Measurements from ENCODE around the gene XDH.
A peak's percentile ranks its signal among the peaks of the same experiment; 100 is the strongest.

The XDH gene

DNA sequence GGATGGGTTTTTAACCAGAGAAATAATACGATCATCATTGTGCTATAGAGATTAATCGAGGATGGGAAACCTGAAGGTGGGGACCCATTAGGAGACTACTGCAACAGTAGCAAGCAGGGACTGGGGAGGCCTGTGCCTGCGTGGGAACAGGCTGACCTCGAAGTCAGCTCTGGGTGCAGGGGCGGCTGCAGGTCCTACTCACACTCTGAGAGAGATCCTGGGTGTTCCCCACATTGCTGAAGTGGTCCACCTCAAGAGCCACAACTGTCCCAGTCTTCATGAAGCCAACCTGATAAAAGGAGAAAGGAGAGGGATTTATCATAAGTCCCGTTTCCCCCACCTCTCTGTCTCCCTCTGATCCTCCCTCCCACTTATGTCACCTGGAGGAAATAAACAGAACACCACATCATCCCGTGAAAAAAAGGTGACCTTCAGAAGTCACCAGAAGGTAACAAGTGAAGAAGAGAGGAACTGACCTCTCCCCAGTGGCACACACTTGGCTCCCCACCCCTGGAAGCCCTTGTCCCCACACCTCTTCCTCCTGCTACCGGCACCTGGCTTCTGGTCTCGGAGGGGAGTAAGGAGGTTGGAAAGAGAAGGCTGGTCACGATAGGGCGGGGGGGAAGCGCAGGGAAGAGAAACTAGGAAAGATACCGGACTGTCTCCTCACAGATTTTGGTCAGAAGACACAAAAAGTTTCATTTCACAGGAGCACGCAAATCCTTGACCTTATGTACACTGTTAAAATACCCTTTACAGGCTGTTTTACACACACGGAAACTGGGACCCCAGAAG, 50.4 kb downstream of the XDH start:
- no peak for DNase-seq

DNA sequence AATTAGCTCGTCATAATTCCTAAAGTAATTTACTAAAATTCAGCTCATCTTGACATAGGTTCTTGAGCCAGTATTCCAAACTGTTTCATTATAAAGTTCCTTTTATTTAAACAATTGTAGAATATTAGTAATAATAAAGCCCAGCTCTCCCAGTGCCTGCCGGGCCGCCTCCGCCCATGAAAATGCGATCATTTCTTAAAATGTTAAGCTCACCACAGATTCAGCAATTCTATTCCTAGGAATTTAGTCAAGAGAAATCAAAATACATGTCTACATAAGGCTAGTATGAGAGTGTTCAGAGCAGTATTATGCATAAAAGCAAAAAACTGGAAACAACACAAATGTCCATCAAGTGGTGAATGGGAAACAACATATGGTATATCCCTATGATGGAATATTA, 52.0 kb downstream of the XDH start:
- no peak for DNase-seq

DNA sequence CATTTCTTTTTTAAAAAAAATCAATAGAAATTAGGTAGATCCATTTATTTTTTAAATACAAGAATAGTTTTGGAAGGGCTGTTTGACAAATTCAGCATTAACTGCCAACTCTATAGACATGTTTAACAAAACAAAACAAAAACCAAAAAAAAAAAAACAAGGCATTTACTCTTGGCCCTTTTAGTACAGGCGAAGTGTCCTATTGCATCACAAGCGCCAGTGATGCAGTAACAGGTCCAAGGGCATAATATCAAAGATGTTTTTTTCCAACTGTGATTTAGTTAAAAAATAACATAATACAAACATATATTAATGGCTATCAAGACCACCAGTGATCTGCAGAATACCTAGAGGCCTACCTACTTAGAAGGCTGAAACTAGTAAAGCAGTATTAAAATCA, 55.3 kb downstream of the XDH start:
- DNase-seq: no peak

DNA sequence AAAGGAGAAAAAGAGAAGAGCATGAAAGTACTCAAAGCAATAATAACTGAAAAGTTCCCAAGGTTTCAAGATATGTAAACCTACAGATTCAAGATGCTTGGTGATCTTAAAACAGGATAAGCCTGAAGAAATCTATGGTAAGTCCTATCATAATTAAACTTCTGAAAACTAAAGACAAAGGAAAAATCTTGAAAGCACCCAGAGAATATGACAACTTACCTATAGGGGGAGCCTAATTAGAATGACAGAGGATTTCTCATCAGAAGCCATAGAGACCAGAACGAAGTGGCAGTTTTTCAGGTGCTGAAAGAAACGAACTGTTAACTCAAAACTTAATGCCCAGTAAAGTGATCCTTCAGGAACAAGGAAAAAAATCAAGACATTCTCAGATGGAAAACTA, 59.7 kb downstream of the XDH start:
- DNase-seq: no peak

DNA sequence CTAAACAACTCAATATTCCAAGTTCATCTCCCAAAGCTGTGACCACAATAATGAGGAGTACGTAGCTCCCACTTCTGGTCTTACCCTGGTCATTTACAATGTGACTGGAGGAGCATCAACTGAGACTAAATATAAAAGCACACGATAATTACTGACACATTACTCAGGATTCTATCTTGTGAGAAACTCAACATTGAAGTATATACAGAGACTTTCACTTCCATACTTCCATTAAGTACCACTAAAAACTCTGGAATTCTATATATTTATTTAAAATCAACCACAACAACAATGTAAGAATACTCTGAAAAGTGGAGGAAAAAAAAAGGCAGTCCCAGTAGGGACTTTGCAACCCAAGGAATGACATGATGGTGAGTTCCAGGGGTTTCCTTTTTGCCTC, 61.4 kb downstream of the XDH start:
- no peak for DNase-seq

DNA sequence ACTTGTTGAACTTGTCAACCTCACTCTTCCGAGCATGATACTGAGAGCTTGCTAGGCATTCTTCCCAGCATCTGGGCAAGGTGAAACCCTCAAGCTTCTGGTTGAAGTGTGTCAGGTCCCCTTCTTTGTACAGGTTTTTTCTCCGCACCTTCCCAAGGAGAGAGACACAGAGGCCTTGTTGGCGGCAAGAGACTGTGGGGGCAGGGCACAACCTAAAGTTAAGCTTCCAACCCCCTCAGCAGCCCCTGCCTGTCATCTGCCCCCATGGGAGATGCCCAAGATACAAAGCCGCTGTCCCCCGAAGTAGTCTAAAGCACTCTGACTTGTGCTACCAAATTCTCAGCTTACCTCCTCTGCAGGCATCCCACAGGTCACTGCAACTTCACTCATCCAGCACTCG, 64.9 kb downstream of the XDH start:
- no peak for DNase-seq

DNA sequence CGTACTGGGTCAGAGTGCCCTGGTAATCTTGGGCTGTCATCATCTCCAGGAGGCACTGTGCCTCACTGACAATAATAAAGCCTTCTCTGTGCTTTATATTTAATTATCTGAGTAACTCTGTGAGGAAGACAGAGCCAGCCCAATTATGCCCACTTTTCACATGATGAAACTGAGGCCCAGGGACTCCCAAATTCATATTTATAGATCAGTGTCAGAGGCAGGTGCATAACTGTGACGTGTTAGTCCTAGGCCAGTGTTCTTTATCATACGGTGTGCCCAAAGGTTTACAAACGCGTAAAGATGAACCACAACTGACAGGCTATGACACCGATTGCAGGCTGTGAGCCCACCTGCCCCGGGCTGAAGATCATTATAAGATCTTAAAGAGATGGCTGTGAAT, 65.4 kb downstream of the XDH start:
- no peak for DNase-seq

DNA sequence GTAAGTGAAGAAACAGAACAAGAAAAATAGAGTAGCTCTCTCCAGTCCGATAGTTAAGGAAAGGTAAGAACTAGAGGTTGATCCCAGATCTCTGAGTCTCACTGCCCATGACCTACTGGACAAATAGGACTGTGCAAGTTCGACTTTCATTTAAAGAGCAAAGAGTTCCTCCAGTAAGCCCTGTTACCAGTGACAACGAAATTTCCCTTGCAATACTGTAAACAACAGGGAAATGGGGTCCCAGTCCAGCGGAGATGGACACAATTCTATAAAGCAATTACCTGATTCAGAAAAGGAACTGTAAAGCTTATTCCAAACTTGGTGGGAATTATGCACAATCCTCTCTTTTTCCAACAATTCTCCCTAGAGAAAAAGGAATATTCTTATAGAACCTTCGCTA, 65.9 kb downstream of the XDH start:
- no peak for DNase-seq

DNA sequence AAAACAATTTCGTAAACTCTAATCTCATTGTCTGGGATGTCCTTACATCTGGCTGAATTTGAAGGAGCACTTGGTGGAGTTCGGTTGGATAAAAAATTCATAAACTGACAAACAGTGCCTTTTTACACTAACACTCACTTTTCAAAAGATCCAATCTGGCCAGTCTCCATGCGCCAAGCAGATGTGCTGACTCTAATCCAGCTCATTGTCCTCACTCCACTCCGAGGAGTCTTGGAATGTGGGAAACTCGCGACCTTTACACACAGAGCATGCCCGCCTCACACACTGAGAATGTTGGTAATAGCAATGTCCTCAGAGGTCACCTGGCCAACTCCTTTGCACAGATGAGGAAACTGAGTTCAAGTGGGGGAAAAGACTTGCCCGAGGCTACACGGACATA, 66.8 kb downstream of the XDH start:
- DNase-seq: no peak

DNA sequence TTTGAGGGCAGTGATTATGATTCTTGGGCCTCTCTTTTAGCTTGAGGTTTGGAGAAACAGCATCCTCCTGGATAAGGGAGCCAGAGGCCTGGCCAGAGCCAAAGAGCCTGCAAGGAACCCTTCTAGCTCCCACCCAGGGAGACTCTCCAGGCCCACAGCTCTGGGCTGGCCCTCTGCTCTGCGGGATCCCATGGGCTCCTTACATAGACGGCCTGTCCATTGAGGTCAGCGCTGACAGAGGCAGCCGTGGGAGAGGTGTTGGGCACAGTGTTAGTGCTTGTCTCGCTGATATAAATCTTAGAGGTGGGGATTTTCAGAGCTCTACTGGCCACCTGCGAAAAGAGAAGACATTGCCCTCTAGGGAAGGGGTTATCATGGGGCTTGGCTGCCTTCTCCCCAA, 67.2 kb downstream of the XDH start:
- DNase-seq: no peak

DNA sequence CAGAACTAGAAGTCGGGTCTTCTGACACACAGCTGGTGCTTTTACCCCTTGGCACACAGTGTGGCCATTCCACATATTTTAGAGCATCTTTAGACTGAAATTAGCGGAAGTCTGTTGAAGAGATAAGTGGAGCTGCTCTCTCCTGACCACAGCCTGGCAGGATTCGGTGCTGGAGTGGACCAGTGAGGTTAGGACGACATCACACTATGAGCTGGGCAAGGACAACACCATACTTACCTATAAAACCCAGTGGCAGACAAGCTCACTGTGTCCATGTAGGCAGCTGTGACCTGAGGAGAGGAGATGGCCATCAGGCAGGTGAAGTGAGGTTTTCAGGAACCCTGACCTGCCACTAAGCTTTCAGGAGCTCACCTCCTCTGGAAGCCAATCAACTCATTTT, 70.1 kb downstream of the XDH start:
- DNase-seq: no peak

DNA sequence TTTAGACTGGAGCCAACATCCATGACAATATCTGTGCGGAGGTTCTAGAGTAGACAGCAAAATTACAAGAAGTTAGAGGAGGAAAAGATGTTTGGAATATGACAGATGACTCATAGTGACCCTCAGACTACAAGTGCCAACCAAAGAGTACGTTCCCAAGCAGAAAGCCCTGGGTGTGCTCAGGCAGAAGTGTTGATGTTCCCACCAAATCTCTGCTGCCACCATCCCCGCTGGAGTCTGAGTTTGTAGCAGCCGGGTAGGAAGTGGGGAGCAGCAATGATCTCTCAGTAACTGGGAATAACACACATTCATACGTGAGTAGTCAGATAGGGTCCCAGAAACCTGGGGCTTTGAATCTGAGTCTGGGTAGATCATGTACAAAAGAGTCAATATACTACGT, 73.2 kb downstream of the XDH start:
- no peak for DNase-seq

DNA sequence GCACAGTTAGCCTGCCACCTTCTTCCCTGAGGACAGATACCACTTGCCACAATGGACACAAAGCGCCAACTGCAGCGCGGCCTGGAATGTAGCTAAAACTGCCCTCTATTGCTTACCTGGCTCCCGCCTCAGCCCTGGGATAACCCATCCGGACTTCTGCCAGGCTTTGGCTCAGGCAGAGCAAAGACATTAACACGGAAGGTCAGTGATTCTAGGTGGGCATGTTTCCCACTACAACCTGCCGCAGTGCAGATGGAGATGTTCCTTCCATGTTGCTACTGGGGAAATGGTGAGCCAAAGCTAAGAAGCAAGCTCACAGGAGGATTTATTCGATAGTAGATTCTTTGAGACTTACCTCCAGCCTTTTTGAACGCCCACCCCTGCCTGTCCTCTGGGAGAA, 74.8 kb downstream of the XDH start:
- DNase-seq: no peak

DNA sequence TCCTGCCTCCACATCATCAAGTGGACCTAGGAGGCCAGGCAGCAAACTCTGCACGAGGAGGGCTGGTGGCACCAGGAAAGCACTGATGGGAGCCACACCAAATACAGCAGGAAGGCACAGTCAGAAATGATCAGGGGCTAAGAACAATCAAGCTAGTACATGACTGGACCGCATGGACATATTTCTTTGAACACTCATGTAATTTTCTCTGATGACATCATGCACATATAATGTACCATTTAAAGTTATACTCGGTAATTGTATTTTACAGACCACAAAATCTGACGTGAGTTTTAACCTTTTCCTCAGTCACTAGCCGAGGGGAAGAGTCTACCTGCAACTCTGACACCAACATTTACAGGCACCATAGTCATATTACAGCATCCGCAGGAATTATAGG, 76.7 kb downstream of the XDH start:
- no peak for DNase-seq

DNA sequence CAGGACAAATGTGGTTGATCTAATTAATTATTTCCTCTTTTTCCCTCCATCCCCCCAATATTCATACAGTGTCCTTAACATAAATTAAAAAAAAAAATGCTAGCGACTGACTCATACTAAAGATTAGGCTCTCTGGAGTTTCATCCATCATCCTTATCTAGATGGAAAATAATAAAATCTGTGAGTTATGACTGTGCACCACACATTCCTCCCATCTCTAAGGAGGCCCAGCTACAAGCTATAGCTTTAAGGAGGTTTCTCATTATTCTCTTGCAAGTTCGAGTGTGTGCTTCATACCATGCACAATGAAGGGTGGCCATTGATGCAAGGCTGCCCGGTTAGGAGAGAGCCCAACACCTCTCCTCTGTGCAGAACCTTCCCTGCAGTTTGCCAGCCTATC, 77.3 kb downstream of the XDH start:
- DNase-seq: no peak

DNA sequence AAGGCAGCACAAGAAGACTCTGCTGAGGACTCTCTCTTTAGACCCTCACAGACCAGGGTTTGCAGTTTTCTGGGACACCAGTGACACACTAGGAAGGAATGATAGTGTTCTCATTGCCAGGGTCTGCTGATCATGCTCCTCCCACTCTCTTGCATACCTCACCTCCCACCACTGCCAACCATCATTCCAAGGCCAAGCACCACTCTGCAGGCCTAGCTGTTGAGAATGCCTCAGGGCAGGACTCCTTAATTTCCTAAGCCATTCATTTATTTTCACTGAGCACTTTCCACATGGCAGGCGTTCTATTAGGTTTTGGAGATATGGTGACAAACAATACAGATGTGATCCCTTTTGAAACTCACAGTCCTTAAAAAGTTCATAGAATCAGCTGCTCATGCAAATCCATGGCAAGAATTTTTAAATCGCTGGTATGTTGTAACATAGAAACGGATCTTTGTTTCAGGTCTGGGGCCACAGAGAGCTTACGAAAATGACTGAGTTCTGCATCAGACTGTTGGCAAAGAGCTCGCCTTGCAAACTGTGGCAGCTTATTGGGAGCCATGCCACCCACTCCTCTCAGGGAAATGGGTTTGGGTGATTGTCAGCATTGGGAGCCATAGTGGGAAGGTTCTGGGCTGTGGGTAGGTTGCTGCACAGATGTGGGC, 78.5 kb downstream of the XDH start:
- DNase-seq: no peak

DNA sequence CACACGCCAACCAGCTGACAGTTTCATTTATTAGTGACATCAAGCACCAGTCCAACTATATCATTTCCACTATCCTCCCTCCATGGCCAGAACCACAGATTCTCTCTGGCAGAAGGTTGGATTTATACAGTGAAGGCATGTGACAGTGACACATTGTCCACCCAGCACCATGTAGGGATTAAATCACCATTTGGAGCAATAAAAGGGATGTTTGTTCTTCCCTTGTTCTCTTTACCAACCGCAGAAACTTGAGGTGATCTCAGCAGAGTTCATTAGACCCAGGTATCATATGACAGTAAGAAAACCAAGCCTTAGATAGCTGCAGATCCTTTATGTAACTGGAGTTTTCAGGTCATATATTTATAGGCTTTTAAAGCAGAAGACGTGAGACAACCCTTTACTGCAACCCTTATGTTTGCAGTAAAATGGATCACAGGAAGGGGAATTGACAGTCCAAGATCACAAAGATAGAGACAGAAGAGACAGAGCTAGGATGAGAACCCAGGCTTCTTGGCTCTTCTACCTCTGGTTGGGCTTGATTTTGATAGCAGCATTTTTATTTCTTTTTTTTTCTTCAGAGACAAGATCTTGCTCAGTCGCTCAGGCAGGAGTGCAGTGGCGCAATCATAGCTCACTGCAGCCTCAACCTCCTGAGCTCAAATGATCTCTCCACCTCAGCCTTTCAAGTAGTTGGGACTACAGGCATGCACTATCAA, 80.1 kb downstream of the XDH start:
- DNase-seq: no peak

DNA sequence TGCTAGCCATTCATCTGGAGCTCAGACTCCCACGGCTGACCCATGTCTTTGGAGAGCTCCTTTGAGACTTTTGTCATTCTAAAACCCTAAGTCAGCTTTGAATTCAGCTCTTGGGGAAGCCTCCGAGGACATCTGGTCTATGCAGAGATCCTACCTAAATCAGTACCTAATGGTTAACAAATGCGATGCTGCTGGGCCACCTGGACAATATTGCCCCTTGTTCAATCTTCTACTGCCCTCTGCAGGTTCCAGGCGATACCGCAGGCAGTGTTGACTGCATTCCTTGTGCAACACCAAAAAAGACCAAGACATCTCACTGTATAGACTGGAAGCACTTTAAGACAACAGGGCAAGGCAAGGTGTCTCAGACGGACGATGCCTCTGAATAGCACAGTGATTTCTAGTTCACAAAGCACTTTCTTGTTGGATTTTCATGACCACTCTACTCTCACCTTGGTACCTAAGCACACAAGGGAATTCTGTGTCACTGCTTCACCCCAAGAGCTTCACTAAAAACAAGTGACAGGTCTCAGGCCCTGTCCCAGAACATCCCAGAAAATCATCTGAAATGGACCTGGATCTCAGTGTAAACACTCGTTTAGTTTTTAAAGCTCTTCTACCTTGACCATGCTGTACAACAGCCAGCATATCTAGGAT, 80.9 kb downstream of the XDH start:
- peak; percentile 84 for DNase-seq

DNA sequence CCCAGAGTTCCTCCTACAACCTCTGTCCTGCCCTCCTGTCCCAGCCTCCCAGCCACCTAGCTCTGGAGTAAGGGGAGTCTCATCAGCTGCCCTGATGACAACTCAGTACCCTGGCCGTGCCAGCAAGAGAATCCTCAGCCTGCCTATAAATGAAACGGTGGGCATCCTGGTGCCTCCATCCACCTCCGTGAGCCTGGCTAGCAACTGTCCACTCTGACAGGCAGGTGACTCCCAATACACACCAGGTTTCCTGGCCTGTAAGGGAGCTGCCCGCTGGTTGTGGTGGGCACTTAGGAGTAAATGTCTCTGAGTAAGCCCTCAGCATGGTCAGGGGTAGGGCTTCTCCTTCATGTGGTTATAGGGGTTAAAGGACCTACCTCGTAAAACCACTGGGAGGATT, 81.5 kb downstream of the XDH start:
- no peak for DNase-seq

DNA sequence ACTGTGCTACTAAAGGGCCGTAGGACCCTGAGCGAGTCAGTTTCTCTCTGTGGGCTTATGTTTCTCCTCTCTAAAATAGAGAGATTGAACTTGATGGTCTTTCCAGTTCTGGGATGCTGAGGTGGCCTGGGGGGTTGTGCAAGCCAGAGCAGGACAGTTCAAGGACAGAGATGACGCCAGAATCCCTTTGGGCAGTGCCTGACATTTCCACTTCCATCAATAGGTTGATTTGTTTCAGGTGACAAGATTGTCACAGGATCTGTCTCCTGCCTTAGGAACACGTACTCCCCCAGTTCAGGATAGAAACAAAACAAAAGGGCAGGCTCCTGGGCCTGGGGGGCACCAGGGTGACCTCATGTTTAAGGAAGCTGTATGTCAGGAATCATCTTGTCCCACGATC, 82.0 kb downstream of the XDH start:
- DNase-seq: no peak

DNA sequence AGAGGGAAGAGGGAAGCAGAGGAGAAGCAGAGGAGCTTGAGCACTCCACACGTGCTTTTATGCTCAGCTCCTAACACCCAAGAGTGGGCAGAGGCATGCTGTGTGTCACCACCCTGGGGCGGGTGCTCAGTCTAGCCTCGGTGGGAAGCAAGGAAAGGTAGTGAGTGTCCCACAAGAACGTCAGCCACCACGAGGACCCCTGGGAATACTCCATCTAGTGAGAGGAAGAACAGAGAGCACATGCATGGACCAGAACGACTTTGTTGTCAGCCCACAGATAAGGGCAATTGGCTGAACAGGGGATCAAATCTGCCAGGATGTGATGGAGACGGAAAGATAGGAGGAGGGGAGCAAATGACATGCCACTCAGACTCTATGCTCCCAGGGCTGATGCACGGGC, 83.4 kb downstream of the XDH start:
- DNase-seq: no peak

DNA sequence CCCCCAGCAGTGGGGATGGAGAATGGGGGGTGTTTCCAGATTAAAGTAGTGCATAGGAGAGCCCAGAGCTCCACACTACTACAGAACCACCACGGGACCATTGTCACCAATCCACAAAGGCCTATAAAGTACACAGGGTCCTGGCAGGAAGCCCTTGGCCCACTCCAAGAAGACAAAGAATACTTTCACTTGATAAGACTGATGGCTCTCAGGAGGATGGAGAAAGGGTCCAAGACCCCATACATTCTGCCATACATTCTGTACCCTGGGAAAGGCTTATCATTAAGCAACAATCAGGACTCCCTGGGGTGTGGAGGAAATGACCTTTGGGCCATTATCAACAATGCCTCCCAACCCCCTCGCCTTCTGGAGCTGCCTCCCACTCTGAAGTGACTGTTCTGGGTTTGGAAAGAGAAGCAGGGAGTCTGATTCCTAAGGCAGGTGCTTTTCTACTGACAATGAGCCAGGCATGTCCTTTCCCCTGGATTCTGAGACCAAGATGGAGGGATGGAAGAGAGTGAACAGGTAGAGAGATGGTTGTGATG, 85.4 kb downstream of the XDH start:
- no peak for DNase-seq

DNA sequence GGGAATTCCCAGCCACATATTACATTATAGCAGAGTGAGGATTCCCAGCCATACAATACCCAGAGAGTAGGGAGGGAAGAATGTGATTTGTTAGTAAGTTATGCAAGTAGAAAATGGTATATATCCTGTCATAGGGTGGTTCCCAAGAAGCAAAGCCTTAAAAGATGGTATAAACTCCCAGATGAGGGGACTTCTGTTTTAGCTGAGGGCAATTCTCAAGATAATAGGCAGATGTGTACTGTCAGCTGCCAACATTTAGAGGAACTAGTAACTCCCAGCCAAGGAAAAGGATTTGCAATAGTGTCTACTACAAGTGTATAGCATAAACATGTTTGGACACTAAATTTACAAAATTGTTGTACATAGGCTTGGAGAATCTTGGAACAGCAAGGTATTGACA, 86.5 kb downstream of the XDH start:
- no peak for DNase-seq

DNA sequence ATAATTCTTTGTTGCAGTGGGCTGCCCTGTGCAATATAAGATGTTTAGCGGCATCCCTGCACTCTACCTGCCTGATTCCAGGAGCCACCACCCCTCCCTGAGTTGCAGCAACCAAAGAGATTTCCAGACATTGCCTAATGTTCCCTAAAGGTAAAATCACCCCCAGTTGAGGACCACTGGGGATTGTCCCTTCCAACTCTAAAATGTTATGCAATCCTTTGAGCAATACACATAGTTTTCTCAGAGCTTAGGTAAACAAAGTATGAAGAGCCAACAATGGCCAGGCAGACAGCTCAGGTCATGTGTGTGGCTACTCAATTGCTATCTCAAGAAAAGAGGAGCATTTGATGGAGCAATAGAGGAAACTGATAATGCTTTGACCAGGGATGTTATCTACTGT, 87.0 kb downstream of the XDH start:
- DNase-seq: no peak

Data from NCI-H1694 (cell line).